Activated CD4-positive, CD25-positive, alpha-beta regulatory T cell treated with anti-CD3 and anti-CD28 coated beads, Interleukin-2, amount 50 U/mL, for 24 hours (primary cell): ENCODE results near the gene MMP24OS.

Experiments
- ATAC-seq, 2 donors: fragments of 150-1000 bp; cut with Tn5 transposase; one replicate each; pipeline ENCODE4 v1.10.0; 2021; ENCODE audit warnings: mild to moderate bottlenecking in 1 of 2, moderate library complexity in 1 of 2

The MMP24OS gene

DNA sequence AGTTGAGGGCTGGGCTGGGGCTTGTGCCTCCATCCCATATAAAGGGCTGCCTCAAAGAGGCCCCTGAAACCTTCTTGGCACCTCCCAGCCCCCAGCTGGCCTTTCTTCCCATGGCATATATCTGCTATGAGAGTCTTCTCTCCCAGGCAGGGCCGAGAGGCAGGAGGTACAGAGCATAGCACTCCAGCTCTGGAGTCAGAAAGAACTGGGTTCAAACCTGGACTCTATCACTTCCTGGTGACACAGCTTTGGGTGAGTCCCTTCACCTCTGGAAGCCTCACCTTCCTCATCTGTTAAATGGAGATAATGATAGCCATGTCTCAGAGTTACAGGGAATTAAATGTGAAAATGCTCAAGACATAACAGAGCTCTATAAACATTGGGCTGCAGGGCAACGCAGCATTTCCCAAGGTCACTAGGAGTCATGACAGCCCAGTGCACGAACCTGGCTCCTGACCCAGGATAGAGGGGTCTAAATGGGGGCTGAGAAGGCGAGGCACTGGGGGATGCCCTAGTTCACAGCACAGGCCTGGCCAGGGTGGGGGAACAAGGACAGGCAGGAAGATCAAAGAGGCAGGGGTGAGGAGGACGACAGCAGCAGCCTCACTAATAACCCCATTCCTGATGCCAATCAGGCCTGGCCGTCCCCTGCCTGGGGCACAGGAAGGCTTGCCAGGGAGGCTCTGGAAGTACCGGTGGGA lies 12.4 kb upstream of the MMP24OS start:
- no peak for ATAC-seq

DNA sequence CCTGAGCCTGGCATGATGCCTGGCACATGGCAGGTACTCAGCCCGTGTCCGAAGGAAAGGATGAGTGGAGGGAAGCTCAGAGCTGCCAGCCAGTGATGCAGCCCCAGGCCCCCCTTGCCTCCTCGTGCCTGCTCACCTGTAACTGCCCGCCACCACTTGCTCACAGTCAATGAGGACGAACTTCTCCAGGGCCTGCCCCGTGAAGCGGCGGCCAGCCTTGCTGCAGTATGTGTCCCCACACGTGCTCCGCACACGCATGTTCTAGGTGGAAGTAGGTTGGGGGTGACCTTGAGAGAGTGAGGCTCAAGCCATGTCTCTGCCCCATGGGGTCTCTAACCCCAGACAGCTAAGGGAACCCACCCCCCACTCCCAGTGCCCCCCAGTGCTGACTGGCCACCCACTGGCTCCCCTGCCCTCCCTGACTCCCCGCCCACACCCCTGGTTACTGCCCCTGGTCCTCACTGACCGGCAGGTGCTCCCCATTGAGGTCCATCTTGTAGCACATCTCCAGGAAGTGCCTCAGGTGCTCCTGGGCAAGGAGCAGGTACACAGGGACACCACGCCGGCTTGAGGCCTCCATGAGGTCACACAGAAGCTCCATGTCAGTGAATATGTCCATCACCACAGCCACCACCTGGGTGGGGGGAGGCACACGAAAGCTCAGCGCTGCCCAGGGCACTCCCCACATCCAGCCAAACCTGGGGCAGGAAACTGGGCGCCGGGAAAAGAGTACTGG lies 10.6 kb upstream of the MMP24OS start:
- no peak for ATAC-seq

DNA sequence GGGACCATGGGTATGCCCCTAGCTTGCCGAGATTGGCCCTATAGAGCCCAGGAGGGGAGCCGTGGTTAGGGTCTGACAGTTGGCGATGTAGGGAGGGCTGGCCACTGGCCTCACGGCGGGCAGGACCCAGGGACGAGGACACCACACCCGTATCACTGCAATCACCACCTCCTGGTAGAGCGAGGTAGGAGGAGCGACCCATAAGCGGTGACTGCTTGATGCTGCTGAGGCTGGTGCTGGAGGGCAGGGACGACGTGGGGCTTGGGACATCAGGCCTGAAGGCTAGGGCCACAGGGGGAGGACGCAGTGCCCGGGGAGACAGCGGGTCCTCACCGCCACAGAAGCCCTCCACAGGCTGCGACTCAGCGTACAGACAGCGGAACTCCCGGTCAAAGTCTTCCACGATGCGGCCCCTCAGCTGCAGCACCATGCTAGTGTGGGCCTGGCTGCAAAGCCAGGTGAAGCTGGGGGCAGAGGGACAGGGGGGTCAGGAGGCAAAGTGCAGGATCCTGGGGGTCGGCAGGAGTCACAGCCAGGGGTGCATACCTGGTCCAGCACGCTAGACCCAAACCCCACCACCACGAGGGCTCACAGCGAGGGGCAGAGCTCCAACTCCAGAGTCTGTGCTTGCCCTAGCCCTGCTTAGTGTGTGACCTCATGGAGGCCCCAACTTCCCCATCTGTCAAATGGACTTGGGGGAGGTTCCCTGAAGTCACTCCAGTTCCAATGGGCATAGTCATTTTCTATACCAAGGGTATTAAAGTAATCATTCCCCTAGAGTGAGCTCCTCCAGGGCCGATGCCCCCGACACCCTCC lies 9.8 kb upstream of the MMP24OS start:
- no peak for ATAC-seq

DNA sequence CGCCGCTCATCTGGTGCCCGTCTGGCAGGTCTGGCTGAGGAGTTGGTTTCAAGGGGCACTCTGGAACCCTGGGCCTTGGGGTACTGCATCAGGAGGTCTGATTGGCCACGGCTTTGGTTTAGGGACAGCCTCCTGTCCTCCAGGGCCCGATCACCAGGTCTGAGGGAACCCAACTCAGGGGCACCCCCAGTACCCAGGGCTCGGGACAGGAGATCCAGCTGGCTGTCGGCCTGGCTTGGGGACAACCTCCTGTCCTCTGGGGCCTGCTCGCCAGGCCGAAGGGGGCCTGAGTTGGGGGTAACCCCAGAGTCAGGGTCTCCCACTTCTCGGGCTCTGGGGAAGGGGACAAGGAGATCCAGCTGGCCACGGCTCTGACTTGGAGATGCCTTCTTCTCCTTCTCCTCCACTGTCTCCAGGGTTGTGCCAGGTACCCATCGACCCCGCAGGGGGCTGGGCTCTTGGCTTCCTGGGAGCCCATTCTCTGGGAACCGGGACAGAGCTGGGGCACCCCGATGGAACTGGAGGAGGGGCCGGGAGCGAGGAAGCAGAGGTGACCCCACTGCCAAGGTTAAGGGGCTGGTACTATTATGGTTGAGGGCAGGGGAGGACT lies 9.1 kb upstream of the MMP24OS start:
- ATAC-seq: no peak

DNA sequence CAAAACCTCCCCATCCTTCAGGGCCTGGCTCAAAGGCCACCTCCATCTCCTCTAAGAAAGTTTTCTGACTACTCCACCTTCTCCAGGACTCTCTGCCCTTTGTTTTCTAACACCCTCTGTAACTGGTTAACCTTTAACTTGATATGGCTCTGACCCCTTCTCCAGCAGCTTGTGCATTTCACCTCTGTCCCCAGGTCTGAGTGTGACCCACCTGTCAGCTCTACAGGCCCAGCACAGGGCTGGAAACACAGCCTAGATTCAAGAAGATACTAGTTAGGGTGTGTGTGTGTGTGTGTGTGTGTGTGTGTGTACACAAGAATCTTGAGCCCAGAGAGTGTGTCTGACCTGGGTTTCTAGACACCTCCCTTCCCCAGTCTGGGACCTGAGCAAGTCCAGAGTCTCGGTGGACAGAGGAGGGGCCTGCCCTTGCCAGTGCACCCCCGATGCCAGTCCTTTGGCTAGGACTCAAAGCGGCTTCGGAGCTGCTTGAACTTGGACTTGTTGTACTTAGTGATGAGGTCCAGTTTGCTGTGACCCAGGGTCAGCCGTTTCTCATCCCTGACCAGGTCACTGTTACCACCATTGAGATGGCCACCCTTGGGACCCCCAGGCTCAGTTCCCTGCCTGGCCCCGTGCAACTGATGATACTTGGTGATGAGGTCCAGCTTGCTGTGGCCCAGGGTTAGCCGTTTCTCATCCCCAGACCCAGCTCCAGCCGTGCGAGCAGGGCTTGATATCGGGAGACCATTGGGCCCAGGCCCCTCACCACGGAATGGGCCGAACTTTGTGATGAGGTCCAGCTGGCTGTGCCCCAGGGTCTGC lies 8.4 kb upstream of the MMP24OS start:
- no peak for ATAC-seq

DNA sequence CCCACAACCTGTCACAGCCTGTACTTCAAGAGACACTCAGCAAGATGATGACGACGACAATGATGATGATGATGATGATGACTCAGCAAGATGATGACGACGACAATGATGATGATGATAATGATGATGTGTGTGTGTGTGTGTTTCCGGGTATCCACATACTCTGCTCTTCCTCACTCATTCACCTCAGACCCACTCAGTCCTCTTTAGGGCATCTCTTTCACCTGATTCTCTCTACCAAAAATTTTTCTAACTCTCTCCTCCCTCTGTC lies 7.8 kb upstream of the MMP24OS start:
- no peak for ATAC-seq

DNA sequence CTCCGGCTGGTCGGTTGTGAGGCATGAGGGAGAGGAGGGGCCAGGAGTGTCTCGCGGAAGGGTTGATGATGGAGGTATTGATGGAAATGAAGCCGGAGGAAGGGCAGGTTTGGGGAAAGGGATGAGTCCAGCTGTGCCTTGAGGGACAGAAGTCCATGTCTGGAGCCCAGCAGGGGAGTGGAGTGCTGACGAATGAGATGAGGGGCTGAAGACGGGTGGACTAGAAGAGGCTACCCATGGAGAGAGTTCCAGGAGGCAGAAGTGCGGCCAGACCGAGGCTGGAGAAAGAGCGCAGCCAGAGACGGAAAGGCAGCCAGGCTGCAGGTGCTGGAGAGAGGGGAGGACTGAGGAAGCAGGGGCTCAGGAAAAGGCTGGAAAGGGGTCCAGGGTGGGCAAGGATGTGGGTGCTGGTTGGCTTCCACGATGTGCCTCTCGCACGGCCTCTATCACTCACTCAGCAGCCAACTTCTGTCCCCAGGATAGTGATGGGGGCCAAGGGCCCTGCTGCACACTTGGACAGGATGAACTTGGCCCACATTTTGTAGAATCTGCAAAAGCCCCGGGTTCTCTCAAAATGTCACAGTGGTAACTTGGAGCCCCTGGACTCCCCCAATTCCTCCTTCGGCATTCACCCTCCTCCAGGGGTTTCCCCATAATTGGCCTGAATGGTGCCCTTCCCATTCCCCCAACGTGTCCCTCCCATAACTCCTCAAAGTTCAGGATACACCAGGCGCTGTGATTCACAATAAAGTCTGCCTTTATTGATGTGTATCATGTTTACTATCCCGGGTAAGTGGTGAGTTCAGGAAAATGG lies 7.3 kb upstream of the MMP24OS start:
- no peak for ATAC-seq

DNA sequence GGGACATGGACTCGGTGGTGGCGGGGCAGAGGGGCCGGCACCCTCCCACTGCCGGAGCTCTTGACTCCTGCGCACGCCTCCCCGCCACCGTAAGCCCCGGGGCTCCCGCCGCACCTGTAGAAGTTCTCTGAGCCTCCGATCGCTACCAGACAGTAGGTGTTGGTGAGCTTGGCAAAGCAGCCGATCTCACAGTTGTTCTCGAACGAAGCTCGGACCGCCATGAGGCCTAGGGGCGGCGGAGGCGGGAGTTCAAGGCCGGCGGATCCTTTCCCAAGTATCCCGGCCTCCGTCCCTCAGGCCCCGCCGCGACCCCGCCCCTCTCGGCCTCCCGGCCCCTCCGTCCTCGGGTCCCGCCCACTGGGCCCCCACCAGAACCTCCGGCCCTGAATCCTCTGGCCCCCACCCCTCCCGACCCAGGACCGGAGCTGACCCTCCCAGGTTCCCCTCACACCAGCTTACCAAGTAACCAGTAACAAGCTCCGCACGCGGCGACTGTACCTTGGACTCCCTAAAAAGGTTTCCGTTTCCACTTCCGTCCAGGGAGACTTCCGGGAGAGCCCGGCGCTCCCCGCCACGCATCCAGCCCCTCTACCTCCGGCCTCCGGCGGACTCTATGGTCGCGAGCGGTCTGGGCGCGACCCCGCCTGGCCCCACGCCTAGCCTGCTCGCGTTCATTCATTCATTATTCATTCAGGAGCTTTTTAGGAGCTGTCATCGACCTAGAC lies 6.5 kb upstream of the MMP24OS start, which contains the start of gene EIF6:
TSS of gene EIF6 (minus strand) at position 506 of the 725 bp plus-strand sequence. CDS start at position 221, 285 bp downstream.
- peak; percentile 91 for ATAC-seq

DNA sequence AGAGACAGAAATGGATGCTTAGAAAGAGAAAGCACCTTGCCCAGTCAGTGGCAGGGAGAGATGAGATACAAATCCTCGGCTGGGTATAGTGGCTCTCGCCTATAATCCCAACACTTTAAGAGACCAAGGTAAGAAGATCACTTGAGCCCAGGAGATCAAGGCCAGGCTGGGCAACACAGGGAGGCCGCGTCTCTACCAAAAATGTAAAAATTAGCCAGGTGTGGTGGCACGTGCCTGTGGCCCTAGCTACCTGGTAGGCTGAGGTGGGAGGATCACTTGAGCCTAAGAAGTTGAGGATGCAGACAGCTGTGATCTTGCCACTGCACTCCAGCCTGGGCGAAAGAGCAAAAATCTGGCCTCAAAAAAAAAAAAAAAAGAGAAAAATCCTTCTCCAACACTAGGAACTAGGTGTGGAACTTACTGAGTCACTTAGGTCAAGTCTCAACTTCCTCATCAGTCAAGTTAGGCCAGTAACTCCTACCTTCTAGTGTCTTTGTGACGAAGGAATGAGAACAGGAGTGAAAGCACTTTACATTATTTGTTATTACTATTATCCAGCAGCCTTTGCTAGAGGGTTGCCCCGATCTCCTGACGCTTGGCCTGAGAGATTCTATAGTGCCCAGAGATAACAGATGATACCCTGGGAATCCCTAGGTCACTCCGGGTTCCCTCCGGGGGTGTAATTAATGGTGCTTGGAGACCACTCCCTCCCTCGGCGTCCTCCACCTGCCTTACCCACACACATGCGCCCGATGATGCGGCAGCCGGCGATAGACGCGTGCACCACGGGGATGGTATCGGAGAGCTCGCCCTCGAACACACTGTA lies 5.7 kb upstream of the MMP24OS start:
- peak; percentile 38 to 46 for ATAC-seq

DNA sequence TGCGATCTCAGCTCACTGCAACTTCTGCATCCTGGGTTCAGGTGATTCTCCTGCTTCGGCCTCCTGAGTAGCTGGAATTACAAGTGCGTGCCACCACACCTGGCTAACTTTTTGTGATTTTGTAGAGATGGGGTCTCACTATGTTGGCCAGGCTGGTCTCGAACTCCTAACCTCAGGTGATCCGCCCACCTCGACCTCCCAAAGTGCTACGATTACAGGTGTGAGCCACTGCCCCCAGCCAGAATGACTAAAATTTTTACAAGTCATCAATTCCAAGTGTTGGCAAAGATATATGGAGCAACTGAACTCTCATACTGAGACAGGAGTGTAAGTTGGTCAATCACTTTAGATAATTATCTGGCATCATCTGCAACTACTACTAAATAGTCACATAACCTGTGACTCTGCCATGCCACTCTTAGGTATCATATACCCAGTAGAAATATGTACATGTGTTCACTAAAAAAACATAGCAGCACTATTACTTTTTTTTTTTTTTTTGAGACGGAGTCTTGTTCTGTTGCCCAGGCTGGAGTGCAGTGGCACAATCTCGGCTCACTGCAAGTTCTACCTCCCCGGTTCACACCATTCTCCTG lies 3.7 kb upstream of the MMP24OS start:
- ATAC-seq: no peak

DNA sequence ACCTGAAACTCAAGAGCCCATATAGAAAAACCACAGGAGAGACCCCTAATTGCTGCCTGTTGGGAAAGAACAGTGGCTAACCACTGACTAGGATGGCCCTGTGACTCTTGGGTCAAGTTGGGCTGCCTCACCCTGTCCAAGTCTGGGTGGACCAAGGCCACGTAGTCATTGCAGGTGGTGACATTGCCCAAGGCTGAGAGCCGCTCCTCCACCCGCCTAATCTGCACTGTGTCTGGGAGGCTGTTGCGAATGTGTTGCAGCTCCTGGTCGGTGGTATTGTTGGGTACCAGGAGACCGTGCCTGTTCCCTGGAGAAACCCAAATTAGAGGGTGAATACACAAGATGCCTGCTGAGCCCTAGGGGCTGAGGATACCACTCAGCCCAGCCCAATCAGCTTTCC lies 2.6 kb upstream of the MMP24OS start:
- ATAC-seq: no peak

DNA sequence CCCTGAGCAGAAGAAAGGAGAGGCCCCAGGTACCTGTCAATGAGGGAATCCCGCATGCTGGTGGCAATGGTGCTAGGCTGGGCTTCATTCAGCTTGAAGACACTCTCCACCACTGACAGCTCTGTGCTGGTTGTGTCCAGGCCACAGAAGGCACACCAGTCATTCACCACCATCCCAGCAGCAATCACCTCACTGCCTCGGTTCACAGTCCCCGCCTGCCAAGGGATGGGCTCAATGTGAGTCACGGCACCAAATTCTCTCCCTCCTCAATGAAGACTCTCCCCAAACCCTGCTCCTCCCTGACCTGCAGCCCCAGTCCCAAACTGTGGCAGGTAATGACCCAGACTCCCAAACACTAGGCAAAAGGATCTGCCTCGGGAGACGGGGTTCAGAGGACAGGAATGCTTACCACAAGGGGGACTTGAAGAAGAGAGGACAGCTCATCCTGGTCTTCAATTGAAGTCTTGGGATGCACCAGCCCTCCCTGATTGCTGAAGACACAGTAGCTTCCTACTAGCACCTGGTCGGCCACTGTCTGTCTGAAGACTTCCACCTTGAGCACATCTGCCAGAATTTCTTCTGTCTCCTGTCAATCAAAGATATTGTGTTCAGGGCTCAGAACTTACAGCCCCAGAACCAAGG lies 1.7 kb upstream of the MMP24OS start:
- no peak for ATAC-seq

DNA sequence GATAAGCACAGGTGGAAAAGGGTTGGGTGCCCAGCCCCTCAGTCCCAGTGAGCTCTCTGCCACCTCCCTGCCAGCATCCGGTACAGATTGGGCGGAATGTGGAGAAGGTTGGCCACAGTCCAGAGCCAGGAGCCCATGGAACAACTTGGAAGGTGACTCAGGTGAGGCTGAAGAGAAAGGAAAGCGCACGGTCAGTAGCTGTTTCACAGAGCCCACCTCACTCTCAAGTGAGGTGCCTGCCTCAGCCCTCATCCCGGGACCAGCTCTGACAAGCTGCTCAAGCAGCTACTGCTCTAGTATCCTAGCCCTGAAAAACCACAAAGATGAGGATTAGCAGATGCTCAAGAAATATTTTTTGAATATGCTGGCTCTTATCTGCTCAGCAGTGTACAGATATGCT lies 1.1 kb upstream of the MMP24OS start:
- no peak for ATAC-seq

DNA sequence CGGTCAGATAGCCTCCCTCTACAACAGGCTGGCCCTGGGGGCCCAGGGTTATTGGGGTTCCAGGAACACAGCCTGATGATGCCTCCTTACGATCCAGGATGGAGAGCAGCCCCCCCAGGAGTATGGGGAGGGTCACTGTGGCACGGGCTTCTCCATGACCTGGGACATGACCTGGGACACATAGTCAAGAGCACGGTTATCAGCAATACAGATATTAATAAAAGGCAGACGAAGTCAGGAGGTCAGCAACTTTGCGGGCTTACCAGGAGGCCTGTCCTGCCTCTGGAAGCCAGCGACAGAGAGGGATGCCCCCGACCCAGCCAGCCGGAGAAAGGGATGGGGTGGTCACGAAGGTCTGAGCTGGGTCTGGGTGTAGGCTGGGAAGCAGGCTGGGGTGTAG lies 795 bp downstream of the MMP24OS start:
- ATAC-seq: no peak

DNA sequence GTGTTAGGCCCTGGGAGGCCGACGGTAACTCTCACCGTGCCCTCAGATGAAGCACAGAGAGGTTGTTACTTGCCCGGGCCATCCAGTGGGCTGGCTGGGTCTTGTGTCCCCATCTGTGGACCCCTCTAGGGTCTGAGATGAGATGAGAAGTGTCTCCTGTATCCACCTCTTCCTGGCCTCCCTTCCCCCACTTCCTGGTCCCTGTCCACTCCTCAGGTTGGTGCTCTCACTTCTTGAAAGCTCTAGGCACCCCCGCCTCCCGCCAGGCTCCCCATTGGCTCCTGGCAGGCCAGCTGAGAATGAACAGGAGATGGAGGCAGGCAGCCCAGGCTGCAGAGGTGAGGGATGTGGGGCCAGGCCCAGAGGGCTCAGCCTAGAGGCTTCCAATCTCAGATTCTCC lies 1.5 kb downstream of the MMP24OS start:
- ATAC-seq: no peak

DNA sequence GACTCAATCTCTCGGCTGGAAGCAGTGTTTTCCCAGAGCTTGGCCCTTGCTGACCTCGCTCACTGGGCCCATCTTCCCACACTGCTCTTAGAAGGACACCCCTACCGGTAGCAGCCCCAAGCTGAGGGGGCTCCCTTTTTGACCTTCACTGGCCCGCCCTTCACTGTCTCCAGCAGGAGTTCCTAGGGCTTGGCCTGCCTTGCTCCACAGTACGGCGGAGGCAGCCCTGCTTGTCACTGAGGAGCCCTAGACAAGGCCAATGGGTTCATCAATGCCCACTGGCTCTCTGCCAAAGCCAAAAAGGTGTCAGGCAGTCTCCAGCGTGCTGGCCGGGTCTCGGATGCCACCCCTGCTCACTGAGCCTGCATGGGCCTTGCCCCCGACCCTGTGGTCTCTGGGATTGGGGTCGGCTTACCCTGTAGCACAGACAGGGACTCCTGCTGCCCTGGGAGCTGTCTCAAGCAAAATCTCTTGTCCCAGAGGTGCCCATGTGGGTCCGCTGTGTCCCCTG lies 2.1 kb downstream of the MMP24OS start:
- no peak for ATAC-seq

DNA sequence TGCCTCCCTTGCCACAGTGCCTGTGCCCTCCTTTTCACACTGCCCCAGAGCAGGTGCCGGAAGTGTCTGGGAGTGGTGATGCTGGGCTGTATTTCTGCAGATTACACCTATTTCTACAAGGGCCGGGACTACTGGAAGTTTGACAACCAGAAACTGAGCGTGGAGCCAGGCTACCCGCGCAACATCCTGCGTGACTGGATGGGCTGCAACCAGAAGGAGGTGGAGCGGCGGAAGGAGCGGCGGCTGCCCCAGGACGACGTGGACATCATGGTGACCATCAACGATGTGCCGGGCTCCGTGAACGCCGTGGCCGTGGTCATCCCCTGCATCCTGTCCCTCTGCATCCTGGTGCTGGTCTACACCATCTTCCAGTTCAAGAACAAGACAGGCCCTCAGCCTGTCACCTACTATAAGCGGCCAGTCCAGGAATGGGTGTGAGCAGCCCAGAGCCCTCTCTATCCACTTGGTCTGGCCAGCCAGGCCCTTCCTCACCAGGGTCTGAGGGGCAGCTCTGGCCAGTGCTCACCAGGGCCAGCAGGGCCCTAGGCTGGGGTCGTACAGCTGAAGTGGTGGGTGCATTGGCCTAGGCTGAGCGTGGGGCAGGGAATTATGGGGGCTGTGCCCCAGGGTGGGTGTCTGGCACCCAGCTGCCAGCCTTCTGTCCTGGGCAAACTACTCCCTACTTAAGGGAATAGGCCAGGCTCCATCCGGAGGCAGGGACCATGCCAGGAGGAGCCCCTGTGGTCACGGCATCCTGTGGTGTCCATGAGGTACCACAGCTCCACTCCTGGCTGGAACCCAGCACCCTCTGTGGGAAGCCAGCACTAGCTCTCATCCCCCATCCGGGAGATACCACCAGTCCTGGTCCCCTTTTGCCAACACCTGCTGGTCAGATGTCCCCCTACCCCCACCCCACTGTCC lies 3.5 kb downstream of the MMP24OS start:
- no peak for ATAC-seq
